T follicular helper cell (primary cell): ENCODE data around the gene SEMA3G.

ENCODE experiments used
- DNase-seq: peaks from one replicate; pipeline ENCODE4 v3.0.0-alpha.2; 2020; ENCODE audit warnings: low read depth

Gene SEMA3G

GRCh38 chr3:52396011-52396906, 48.6 kb downstream of the SEMA3G start:
- DNase-seq: no peak

- DNase-seq: no peak
Measured at GRCh38 chr3:52395503-52395865, 49.4 kb downstream of the SEMA3G start.

GRCh38 chr3:52394751-52395502, 50.0 kb downstream of the SEMA3G start:
- DNase-seq: no peak

GRCh38 chr3:52393959-52394670, 50.8 kb downstream of the SEMA3G start:
- no peak for DNase-seq

- DNase-seq: no peak
Measured at GRCh38 chr3:52393131-52393807, 51.6 kb downstream of the SEMA3G start.

- no peak for DNase-seq
Measured at GRCh38 chr3:52392216-52392930, 52.5 kb downstream of the SEMA3G start.

- DNase-seq: no peak
Measured at GRCh38 chr3:52391096-52391495, 53.8 kb downstream of the SEMA3G start.

- DNase-seq: no peak
Measured at GRCh38 chr3:52388933-52389332, 56.0 kb downstream of the SEMA3G start.

- DNase-seq: no peak
Measured at GRCh38 chr3:52388348-52388821, 56.5 kb downstream of the SEMA3G start.

GRCh38 chr3:52387481-52387880, 57.4 kb downstream of the SEMA3G start:
- no peak for DNase-seq

GRCh38 chr3:52385157-52385556, 59.7 kb downstream of the SEMA3G start:
- DNase-seq: no peak

- DNase-seq: no peak
Measured at GRCh38 chr3:52384019-52384761, 60.7 kb downstream of the SEMA3G start.

- no peak for DNase-seq
Measured at GRCh38 chr3:52383446-52383845, 61.5 kb downstream of the SEMA3G start.
